Urinary bladder (tissue), 4 donors: ENCODE measurements around the gene UMOD. TPM values are rescaled to one million over a fixed set of nuclear protein-coding genes. Genes with fewer than 3 reads are reported as not detected.
"Not testable (repeated sequence)": the region's sequence is repeated elsewhere in the genome, so short reads cannot be mapped to it uniquely, and the experiment has no call there.

Experiments
- DNase-seq: peaks from one replicate; pipeline ENCODE4 v3.0.0-alpha.2; 2015; ENCODE audit errors: extremely low spot score
- H3K27ac ChIP-seq: one replicate; pipeline ENCODE4 v1.5.1; 2013; ENCODE audit warnings: low read depth, mild to moderate bottlenecking, moderate library complexity
- H3K36me3 ChIP-seq: one replicate; pipeline ENCODE4 v1.6.1; 2013; ENCODE audit warnings: mild to moderate bottlenecking, moderate library complexity; ENCODE audit not compliant: insufficient read depth
- H3K4me1 ChIP-seq: one replicate; pipeline ENCODE4 v1.6.1; 2013; ENCODE audit warnings: mild to moderate bottlenecking, moderate library complexity; ENCODE audit not compliant: insufficient read depth
- H3K4me3 ChIP-seq: one replicate; pipeline ENCODE4 v1.5.1; 2013; ENCODE audit warnings: low read depth, low read length
- WGBS: extraction: QIAGEN DNeasy Blood & Tissue Kit; methylation state at CpG from one replicate; pipeline ENCODE4 v1.1.7; 2013; 5-methylcytosine and 5-hydroxymethylcytosine counted together
- polyA plus RNA-seq: library from polyadenylated mRNA; stranded (reverse); fragments of 200-250 nt; gene quantifications from one replicate; pipeline ENCODE4 v1.2.3, GENCODE V29; 2013
- total RNA-seq: library from RNA; depleted of rRNA; stranded (reverse); fragments of >200 nt; gene quantifications from one replicate; pipeline ENCODE4 v1.2.3, GENCODE V29; 2014
- donor health status: healthy with polysubstance abuse.
- donor health status: healthy.

UMOD gene
- total and polyA plus RNA-seq, 2 donors: not detected

DNA sequence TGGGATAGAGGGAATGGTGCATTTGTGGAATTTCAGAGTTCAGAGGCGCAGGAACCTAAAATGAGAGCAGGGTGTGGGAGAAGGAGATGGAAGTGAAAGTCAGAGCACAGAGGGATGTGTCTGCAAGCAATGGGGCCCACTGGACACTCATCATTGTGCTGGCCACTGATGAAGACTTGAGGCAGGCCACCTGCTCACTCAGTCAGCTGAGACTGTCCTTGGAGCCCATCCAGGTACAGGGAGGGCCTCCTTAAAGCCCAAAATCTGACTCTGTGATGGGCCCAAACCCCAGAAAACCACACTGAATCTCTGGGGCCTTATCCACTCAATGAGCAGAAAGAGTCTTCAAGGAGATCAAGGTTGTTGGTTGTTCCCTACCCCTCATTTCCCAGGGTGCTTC lies 30.8 kb downstream of the UMOD start:
- 86% methylated on average over 1 of the region's 1 CpG for WGBS
- Histone ChIP-seq H3K36me3 (no peaks in the 10 kb centered on the region), H3K4me1 (no peaks in the 10 kb centered on the region), H3K27ac (no peak overlapping the region), H3K4me3 (no peak overlapping the region)
- DNase-seq: no peak

DNA sequence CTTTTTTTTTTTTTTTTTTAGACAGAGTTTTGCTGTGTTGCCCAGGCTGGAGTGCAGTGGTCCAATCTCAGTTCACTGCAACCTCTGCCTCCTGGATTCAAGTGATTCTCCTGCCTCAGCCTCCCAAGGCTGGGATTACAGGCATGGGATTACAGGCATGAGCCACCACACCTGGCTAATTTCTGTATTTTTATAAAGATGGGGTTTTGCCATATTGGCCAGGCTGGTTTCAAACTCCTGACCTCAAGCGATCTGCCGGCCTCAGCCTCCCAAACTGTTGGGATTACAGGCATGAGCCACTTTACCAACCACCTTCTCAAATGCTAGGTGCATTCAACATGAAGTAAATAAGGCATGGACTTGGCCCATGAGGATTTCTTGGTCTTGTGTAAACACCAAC lies 31.5 kb downstream of the UMOD start:
- 94% methylated on average over 2 of the region's 2 CpGs for WGBS
- H3K4me3 ChIP-seq, H3K4me1 ChIP-seq, DNase-seq, H3K27ac ChIP-seq, H3K36me3 ChIP-seq: not testable (repeated sequence)

DNA sequence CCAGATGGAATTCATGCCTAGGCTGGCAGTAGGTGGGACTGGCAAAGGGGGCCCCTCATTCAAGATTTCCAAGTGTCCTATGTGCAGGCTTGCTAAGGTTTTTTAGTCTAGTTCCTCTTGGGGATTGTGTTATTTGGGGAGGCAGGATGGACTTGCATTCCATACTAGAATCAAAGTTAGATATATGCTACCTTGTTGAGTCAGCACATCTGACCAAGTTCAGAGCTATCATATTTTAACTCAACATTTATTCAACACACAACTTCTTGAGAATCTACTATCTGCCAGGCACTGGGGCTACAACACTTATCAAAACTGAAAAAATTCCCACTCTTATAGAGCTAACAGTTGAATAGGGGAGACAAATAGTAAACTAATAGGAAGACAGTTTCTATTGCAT lies 31.9 kb downstream of the UMOD start:
- H3K4me1 ChIP-seq: no peaks in the 10 kb centered on the region
- H3K4me3 ChIP-seq: no peak overlapping the region
- H3K27ac ChIP-seq: no peak overlapping the region
- no peaks in the 10 kb centered on the region for H3K36me3 ChIP-seq
- DNase-seq: no peak

DNA sequence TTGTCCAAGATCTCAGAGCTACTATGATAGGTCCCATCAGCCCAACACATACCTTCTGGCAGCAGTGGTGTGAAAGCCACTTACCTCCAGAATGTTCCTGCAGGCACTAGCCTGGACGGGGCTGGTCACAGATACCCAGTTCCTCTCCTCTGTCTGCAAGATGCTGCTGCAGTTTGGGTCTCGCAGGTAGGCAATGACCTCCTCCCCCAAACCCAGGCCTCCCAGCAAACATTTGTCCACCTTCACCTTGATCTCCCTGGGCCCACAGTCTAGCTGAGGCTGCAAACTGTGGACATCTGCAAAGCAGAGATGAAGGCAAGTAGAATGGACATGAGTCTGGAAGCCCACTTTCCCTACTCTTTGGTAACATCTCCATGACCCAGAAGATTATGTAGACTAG lies 32.3 kb downstream of the UMOD start:
- Histone ChIP-seq H3K27ac (no peak overlapping the region), H3K4me1 (no peaks in the 10 kb centered on the region), H3K36me3 (no peaks in the 10 kb centered on the region), H3K4me3 (no peak overlapping the region)
- WGBS: 82% methylated on average over 2 of the region's 2 CpGs
- DNase-seq: no peak

DNA sequence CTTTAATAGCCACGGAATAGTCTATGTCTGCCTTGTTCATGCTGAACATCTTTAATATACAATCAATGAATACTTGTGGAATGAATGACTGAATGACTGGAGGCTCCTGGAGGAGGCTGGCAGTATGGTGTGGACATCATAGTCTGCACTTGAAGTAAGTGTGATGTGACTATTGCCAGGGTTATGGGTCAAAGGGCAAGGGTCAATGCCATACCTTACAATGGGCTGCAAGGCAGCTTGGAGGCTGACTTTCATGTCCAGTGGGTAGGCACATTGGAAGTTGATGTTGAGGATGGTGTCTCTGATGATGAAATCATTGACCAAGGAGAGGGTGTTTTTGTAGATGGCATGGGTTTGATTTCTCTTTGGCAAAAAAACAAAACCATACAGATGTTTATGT lies 33.1 kb downstream of the UMOD start:
- Histone ChIP-seq H3K36me3 (no peaks in the 10 kb centered on the region), H3K4me1 (no peaks in the 10 kb centered on the region), H3K4me3 (no peak overlapping the region), H3K27ac (no peak overlapping the region)
- 83% methylated on average over 1 of the region's 1 CpG for WGBS
- DNase-seq: no peak

DNA sequence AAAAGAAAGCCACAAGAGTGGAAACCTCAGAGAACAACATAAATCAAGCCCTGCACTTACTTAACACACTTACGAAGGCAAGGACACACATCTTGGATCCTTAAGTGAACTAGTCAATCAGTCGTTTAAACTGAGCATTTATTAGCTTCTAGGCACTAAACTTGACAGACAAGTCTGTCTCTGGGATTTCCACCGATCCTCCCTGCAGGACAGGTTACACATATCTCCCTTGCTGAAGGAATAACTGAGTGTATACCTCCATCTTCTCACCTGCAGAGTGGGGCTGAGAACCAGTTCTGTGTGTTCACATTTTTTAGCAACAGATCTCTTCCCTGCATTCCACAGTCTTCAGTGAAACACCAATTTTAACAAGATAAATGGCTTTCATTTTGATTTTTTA lies 34.1 kb downstream of the UMOD start:
- DNase-seq: no peak
- 33% methylated on average over 3 of the region's 3 CpGs for WGBS
- H3K36me3 ChIP-seq: no peaks in the 10 kb centered on the region
- H3K27ac ChIP-seq: no peak overlapping the region
- no peak overlapping the region for H3K4me3 ChIP-seq
- no peaks in the 10 kb centered on the region for H3K4me1 ChIP-seq

DNA sequence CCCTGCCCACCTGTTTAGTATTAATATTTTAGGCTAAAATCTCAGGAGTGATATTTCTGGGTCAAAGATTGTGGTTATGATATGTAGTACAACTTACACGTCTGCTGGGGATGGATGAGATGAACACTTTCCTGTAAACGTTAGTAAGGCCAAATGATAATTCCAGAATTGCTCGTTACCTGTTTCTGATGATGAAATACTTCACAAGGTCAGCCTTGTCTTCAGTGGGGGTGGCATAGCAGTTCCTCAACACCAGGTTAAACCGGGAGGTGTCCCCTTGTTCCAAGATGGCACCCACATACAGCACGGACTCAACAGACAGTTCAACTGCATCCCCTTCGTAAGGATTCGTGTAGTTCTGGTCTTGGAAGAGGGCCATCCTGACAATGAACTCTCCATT lies 34.5 kb downstream of the UMOD start:
- DNase-seq: no peak
- H3K36me3 ChIP-seq: no peaks in the 10 kb centered on the region
- no peak overlapping the region for H3K27ac ChIP-seq
- H3K4me1 ChIP-seq: no peaks in the 10 kb centered on the region
- WGBS: 68% methylated on average over 7 of the region's 7 CpGs
- no peak overlapping the region for H3K4me3 ChIP-seq

DNA sequence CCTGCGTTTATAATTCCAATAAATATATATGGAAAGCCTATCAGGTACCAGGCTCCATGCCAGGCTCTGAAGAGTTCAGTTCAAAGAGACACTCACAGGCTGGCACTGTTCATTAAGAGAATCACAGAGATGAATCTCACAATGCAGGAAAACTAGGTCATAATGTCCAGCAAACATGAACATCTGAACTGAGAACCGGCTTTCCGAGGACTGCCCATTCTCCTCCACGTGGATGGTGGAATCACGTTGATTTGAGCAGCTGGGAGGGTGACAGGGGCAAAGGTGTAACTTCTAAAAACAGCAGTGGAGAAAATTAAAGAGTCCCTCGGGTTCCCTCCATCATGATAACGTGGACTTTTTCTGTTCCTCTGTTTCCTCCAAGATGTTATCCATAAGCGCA lies 35.4 kb downstream of the UMOD start:
- H3K36me3 ChIP-seq: no peaks in the 10 kb centered on the region
- no peak overlapping the region for H3K27ac ChIP-seq
- 47% methylated on average over 8 of the region's 8 CpGs for WGBS
- H3K4me3 ChIP-seq: no peak overlapping the region
- DNase-seq: no peak
- H3K4me1 ChIP-seq: no peaks in the 10 kb centered on the region

DNA sequence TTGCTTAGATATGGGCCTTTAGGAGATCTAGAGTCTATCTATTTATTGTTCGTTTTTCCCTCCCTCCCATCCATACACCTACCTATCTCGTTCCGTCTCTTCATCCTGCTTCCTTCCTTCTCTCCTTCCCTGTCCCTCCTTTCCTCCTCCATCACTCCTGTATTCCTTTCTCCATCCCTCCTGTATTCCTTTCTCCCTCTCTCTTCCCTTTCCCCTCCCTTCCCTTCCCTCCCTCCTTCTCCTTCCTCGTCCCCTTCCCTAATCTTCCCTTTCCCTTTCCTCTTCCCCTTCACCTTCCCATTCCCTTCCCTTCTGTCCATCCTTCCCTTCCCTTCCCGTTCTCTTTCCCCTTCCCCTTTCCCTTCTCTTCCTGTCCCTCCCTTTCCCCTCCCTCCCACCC lies 35.8 kb downstream of the UMOD start:
- no peak overlapping the region for H3K27ac ChIP-seq
- no peak for DNase-seq
- H3K36me3 ChIP-seq: no peaks in the 10 kb centered on the region
- no peaks in the 10 kb centered on the region for H3K4me1 ChIP-seq
- H3K4me3 ChIP-seq: no peak overlapping the region
- WGBS: 67% methylated on average over 5 of the region's 5 CpGs

DNA sequence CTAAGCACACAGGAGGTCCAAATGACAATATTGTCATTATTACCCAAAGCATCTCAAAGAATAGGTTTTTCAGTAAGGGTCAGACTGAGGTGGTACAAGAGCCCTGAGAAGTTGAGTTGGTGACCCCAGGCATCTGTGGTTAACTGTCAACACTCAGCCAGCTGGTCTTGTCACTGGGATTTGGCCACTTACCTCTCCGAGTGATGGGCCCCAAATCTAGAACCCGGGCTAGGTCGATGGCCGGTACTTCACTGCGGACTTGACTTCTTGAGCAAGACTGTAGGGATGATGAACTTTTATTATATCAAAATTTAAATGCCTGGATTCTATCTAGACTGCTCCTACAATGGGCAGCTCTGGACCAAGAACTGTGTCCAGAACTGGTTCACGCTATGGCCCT lies 36.8 kb downstream of the UMOD start:
- DNase-seq: no peak
- H3K4me3 ChIP-seq: no peak overlapping the region
- H3K4me1 ChIP-seq: no peaks in the 10 kb centered on the region
- H3K27ac ChIP-seq: no peak overlapping the region
- H3K36me3 ChIP-seq: no peaks in the 10 kb centered on the region
- 91% methylated on average over 6 of the region's 6 CpGs for WGBS

DNA sequence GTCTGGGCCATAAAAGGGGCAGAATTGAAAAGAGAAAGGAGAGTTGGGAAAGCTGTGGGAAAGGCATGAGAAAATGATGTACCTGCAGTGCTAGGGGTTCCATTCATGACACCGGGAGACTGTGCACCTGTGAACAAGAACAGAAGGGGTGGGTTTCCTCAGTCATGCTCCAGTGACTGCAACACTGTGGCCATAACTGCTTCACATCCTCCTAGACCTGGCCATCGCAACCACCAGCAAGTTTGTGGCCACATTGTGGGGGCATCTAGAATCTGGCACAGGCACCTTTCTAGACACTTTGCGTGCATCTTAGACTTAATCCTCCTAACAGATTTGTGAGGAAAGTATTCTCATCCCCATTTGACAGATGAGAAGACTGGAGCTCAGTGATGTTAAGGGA lies 37.9 kb downstream of the UMOD start:
- WGBS: 88% methylated on average over 3 of the region's 3 CpGs
- no peaks in the 10 kb centered on the region for H3K36me3 ChIP-seq
- no peak overlapping the region for H3K4me3 ChIP-seq
- no peak overlapping the region for H3K27ac ChIP-seq
- no peaks in the 10 kb centered on the region for H3K4me1 ChIP-seq
- no peak for DNase-seq

DNA sequence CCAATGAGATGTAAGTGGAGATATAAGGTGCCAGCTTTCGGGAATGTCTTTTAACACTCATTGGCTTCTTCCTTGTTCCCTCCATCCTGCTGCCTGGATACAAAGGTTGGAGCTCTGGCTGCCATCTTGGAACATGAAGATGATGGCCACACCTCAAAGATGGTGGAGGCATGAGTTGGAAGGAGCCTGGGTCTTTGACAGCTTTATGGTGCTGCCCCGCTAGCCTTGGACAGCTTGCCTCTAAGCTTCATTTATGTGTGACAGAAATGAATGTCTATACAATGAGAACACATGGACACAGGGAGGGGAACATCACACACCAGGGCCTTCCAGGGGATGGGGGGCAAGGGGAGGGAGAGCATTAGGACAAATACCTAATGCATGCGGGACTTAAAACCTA lies 38.8 kb downstream of the UMOD start:
- Histone ChIP-seq H3K4me3 (no peak overlapping the region), H3K27ac (no peak overlapping the region), H3K4me1 (no peaks in the 10 kb centered on the region), H3K36me3 (no peaks in the 10 kb centered on the region)
- DNase-seq: no peak
- 87% methylated on average over 3 of the region's 3 CpGs for WGBS

DNA sequence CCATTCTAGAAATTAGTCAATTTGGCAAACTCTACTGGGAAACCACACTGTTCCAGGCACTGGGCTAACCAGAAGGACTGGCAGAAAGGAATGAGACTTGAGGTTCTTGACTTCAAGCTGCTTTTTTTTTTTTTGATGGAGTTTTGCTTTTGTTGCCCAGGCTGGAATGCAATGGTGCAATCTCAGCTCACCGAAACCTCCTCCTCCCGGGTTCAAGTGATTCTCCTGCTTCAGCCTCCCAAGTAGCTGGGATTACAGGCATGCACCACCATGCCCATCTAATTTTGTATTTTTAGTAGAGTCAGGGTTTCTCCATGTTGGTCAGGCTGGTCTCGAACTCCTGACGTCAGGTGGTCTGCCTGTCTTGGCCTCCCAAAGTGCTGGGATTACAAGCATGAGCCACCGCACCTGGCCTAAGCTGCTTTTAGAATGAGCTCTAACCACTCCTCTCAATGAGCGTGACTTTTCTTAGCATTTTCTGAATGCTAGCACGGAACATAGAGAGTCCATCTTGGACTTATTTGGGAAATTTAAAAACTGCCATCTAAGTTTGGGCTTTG lies 39.9 kb downstream of the UMOD start:
- not testable (repeated sequence) for H3K27ac ChIP-seq, H3K36me3 ChIP-seq, H3K4me1 ChIP-seq, H3K4me3 ChIP-seq, DNase-seq
- WGBS: 92% methylated on average over 7 of the region's 7 CpGs

DNA sequence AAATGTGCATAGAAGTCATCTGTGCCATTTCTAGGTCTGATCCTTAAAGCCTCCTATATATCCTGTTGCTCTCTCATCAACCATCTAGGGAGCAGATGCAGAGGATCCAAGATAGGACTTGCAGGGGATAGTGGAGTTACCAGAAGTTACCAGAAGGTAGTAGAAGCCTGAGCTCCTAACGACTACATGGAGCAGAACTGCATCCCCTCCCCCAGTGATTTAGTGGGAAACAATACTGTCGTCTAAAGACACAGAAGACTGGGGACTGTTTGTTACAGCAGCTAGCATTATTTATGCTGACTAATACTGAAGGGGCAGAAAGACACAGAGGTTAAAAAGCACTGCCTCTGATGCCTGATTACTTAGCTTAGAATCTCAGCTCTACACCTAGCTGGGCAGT lies 41.0 kb downstream of the UMOD start:
- 67% methylated on average over 2 of the region's 2 CpGs for WGBS
- no peak for DNase-seq
- Histone ChIP-seq H3K36me3 (no peaks in the 10 kb centered on the region), H3K27ac (no peak overlapping the region), H3K4me1 (no peaks in the 10 kb centered on the region), H3K4me3 (no peak overlapping the region)
